HG02678 (cell line): ENCODE data around the gene MYO1A.
"Not testable (repeated sequence)": the region's sequence is repeated elsewhere in the genome, so short reads cannot be mapped to it uniquely, and the experiment has no call there.

Experiments
- ATAC-seq: cut with Tn5 transposase; IDR thresholded peaks from one replicate; pipeline ENCODE4 v1.9.1; 2021; ENCODE audit warnings: mild to moderate bottlenecking, moderate library complexity; ENCODE audit not compliant: unreplicated experiment

The MYO1A gene

GRCh38 chr12:57087691-57088353 lies 37.9 kb upstream of the MYO1A start:
- peak; percentile 34 for ATAC-seq

GRCh38 chr12:57087010-57087690 lies 37.2 kb upstream of the MYO1A start:
- ATAC-seq, result peak; percentile 33

- ATAC-seq, result no peak
These were observed 36.6 kb upstream of the MYO1A start for GRCh38 chr12:57086493-57087009.

GRCh38 chr12:57085999-57086492 lies 36.1 kb upstream of the MYO1A start:
- ATAC-seq, result no peak

- no peak for ATAC-seq
These were observed 30.9 kb upstream of the MYO1A start for GRCh38 chr12:57080855-57081254.

- ATAC-seq, result no peak
These were observed 29.9 kb upstream of the MYO1A start for GRCh38 chr12:57079821-57080220.

GRCh38 chr12:57078519-57079404 lies 28.8 kb upstream of the MYO1A start, which contains the start of gene NEMP1:
TSS of gene NEMP1 (minus strand) at chr12:57078791. CDS start at chr12:57078745, 46 bp downstream.
- peak; percentile 97 for ATAC-seq

- not testable (repeated sequence) for ATAC-seq
These were observed 23.9 kb upstream of the MYO1A start for GRCh38 chr12:57073566-57074450.

GRCh38 chr12:57072661-57073060 lies 22.7 kb upstream of the MYO1A start:
- ATAC-seq, result no peak

GRCh38 chr12:57069523-57069922 lies 19.6 kb upstream of the MYO1A start:
- ATAC-seq, result peak; percentile 84

- ATAC-seq, result no peak
These were observed 16.3 kb upstream of the MYO1A start for GRCh38 chr12:57066245-57066644.

- peak; percentile 85 for ATAC-seq
These were observed 14.2 kb upstream of the MYO1A start for GRCh38 chr12:57063991-57064685.

GRCh38 chr12:57058454-57058853 lies 8.5 kb upstream of the MYO1A start:
- peak; percentile 52 for ATAC-seq

- no peak for ATAC-seq
These were observed 7.3 kb upstream of the MYO1A start for GRCh38 chr12:57057067-57057751.

GRCh38 chr12:57055824-57056223 lies 5.9 kb upstream of the MYO1A start:
- ATAC-seq, result no peak

GRCh38 chr12:57053901-57054300 lies 4.0 kb upstream of the MYO1A start:
- ATAC-seq, result not testable (repeated sequence)

- not testable (repeated sequence) for ATAC-seq
These were observed 3.2 kb upstream of the MYO1A start for GRCh38 chr12:57053146-57053545.

- no peak for ATAC-seq
These were observed 1.1 kb upstream of the MYO1A start for GRCh38 chr12:57051011-57051410.

- ATAC-seq, result no peak
These were observed 846 bp downstream of the MYO1A start for GRCh38 chr12:57049119-57049446.
